Stimulated activated CD4-positive, alpha-beta T cell treated with anti-CD3 and anti-CD28 coated beads, Interleukin-1b, Interleukin-23, amount 100 ng/mL, for 4 hours (primary cell): Measurements from ENCODE around the gene RANBP10.

Experiments used
- DNase-seq, 2 donors: peaks; one replicate each; pipeline ENCODE4 v3.0.0-alpha.2; 2020; ENCODE audit warnings: low read depth in 2 of 2

RANBP10 gene

GRCh38 chr16:67828651-67829050 lies 22.3 kb upstream of the RANBP10 start:
- DNase-seq: no peak

- DNase-seq: no peak
Observed at GRCh38 chr16:67825906-67826305, 19.5 kb upstream of the RANBP10 start.

- no peak for DNase-seq
Observed at GRCh38 chr16:67825119-67825518, 18.8 kb upstream of the RANBP10 start.

GRCh38 chr16:67822511-67822910 lies 16.2 kb upstream of the RANBP10 start:
- DNase-seq: no peak

DNA sequence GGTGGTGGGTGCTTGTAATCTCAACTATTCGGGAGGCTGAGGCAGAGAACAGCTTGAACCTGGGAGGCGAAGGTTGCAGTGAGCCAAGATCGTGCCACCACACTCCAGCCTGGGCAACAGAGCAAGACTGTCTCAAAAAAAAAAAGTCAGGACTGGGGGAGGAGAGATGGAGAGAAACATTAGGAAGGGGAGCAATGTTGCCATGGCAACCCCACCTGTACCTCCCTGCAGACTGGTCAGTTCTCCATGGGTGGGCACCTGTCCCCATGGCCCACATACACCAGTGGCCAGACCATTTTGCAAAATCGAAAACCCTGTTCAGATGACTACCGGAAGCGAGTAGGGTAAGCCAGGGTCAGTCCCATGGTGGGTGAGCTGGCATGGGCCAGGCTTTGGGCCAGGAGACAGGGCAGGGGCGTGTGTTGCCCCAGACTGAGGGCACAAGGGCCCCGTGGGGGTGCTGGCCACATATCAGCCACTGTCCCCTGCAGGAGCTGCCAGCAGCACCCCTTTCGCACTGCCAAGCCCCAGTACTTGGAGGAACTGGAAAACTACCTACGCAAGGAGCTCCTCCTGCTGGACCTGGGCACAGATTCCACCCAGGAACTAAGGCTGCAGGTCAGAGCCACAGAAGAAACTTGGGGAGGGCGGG lies 14.4 kb upstream of the RANBP10 start:
- DNase-seq: no peak

DNA sequence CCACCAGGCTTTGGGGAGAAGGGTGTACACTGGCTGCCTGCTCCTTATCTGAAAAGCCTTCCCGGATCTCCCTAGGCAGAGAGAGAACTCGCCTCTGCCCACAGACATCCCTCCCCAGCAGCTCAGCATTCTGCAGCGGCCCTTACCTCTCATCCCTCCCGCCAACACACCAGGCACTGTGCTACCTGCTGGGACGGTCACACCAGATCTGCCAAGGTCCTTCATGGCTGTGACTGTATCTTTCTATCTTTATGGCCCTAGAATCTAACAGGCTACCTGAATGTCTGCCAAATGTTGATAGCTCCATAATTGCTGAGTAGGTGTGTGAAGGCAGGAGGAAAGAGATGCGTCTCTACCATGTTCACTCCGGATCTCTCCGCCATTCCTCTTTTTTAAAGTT lies 8.2 kb upstream of the RANBP10 start:
- DNase-seq: no peak

DNA sequence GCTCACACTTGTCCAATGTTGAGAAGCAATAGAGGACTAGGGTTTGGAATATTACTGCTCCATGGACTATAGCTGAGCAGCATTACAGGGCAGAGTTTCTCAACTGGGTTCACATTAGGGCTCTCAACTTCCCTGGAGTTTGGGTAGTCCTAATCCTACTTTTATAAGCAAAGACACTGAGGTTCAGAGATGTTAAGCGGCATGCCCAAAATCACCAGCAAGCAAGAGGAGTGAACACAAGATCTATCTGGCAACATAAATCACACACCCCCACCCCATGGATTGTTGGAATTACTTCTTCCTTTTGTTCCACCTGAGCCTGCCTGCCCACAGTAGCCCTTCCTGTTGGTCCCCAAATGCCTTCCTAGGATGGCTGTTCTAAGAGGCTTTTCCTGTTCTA lies 5.5 kb upstream of the RANBP10 start:
- DNase-seq: no peak

- no peak for DNase-seq
Observed at GRCh38 chr16:67807148-67807682, 855 bp upstream of the RANBP10 start.

DNA sequence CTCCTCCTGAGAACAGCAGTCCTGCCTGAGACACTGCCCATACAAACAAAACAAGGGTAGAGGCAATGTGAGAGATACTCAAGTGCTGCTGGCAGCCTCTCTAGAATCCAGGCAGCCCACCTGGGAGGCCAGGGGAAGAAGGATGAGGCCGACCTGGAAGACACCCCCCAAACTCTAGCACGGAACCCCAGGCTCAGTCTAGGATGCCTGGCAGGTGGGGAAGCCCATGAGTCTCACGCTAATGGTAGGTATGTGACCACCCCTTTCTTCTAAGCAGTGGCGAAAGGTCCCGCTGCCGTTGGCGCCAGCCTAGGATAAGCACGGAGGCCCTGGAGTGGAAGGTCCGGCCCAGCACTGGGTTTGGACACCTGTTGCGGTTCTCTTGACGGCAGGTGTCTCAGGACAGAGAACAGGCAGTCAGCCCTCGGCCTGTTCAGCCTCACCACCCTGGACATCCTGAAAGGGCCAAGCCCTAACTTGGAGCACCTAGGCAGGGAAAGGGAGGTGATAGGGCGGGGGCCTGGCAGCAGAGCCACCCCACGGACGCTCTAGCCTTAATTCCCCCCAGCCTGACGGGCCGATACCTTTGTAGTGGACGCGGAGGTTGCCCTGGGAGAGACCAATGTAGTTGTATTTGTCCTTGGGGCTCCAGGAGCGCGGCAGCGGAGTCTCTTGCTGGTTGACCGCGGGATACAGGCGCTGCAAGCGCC lies 487 bp downstream of the RANBP10 start:
- peak in 1 of 2 donors; percentile 6 for DNase-seq

DNA sequence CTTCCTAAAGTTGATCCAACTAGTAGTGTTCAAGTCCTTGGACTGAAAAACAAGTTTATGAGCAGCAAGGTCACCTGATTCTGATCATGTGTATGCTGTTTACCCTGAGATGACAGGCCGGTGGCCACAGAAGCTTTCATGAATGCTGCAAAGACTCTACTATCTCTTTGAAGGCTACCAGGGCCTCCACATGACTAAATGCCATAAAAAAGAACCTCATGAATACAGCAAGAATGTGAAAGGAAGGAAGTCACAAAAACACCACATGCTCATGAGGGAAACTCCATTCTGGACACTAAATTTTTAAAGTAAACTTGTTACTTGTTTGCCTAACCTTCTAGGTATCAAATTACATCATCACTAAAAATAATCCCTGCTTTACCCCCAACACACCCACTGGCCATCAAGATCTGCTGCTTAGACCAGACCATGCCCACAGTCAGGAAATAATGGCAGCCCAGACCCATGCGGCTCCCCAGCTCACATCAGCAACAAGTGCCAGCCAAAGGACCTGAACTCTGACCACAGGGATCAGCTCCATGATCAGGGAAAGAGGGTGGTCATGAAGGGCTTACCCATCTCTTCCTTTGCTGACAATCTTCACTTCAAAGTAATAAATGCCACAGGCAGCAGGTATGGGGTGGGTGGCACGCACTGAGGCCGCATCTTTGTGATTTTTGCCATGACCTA lies 1.4 kb downstream of the RANBP10 start:
- no peak for DNase-seq

- DNase-seq: no peak
Observed at GRCh38 chr16:67803894-67804293, 2.5 kb downstream of the RANBP10 start.

DNA sequence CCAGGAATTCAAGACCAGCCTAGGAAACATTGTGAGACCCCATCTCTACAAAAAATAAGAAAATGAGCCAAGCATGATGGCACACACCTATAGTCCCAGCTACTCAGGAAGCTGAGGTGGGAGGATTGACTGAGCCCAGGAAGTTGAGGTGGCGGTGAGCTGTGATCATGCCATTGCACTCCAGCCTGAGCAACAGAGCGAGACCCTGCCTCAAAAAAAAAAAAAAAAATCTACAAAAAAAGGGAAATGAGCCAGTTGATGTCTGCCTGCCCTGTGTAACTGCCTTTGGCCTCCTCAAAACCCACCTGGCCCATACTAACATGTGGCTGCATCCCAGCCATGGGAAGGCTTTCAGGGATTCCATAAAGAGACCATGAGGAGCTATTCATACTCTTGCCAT lies 4.5 kb downstream of the RANBP10 start:
- peak in 1 of 2 donors; percentile 15 for DNase-seq

GRCh38 chr16:67801241-67801640 lies 5.1 kb downstream of the RANBP10 start:
- DNase-seq: no peak

DNA sequence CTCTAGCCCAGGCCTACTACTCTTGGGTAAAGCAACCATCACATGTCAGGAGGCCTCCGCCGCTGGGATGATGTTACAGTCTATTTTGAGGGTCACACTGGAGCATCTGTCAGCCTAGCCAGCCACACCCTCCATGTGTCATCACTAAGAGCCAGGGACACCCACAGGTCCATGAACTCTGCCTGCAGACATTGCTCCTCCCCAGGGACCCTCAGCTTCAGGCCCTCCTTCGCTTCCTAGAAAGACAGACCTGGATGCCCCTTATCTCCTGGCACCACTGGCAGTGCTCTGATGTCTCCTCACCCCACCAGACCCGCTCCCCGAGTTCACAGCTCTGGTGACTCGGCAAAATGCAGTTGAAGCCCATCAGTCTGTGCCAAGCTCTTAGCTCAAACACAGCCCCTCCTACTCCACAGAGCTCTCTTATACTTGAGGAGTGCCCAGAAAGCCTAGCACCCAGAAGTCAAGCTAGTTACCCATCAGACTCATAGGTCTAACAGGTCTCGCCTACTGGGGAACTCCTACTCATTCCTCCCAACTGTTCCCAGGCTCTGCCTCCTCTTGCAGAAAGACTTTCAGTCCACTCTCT lies 5.9 kb downstream of the RANBP10 start:
- DNase-seq: no peak

DNA sequence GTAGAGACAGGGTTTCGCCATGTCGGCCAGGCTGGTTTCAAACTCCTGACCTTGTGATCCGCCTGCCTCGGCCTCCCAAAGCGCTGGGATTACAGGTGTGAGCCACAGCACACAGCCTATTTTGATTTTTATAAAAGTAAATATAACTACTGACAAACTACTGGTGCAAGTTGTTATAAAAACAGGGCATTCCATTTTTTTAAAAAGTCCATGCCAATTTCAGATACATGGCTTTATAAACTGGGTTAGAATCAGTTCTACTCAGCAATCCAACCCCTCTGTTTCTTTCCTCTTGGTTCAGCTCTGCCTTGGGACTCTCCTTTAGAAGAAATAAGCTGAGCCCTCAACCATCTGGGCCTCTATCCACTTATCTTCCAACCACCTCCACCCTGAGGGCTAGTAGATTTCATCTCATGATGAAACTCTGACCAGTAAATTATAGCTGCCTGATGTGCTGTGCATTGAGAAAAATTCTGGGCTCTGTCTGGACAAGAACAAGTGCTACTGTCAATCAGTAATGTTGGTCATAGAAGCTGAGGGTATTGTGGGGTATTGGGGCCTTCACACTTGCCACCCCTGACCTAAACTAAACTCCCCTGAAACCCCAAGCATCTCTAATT lies 10.2 kb downstream of the RANBP10 start:
- DNase-seq: no peak

- DNase-seq: no peak
Observed at GRCh38 chr16:67790071-67790470, 16.3 kb downstream of the RANBP10 start.

DNA sequence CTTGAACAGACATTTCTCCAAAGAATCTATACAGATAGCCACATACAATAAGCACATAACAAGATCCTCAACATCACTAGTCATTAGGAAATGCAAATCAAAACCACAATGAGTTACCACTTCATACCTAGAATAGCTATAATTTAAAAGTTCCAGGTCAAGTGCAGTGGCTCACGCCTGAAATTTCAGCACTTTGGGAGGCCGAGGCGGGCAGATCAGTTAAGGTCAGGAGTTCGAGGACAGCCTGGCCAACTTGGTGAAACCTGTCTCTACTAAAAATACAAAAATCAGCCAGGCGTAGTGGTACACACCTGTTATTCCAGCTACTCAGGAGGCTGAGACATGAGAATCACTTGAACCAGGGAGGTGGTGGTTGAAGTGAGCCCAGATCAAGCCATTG lies 19.9 kb downstream of the RANBP10 start:
- no peak for DNase-seq

DNA sequence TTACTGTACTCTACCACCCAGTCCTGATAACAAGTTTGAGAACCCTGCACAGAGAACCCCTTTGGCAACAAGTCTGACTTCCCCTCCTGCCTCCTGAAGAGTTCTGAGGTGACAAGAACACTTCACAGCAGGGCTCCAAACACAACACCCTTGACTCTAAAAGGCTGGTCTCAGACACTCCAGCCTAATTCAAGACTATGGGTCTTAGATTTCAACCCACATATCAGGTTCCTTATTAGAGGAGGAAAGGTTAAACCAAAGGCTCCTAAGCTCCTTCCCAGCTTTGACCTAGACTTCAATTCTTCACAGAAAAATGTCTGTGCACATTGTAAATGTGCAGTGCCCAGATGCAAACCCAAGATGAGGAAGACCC lies 23.0 kb downstream of the RANBP10 start:
- no peak for DNase-seq

DNA sequence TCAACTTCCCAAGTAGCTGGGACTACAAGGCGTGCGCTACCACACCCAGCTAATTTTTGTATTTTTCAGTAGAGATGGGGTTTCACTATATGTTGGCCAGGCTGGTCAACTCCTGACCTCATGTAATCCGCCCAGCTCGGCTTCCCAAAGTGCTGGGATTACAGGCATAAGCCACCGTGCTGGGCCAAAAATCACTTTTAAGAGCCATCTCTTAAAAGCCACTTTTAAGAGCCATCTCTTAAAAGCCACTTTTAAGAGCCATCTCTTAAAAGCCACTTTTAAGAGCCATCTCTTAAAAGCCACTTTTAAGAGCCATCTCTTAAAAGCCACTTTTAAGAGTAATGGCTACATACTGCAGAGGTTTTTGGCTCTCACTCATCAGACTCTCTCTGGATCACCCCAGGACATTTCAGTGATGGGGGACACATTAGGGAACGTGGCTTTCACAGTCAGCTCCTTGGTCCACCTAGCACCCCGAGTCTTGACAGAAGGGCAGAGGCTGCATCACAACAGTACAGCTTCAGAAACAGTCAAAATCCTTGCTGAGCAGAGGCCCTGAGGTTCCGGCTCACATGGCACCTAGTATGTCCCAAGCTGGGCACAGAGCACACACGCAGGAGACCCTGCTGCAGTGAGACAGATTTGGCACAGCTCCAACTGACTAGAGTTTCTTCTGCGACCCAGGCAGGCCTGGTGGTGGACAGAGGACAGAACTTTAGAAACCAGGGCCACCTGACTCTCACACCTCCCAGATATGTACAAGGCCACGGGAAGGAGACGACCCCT lies 23.6 kb downstream of the RANBP10 start:
- no peak for DNase-seq

GRCh38 chr16:67781565-67781921 lies 24.8 kb downstream of the RANBP10 start:
- DNase-seq: no peak

- DNase-seq: peak in 1 of 2 donors; percentile 20
Observed at GRCh38 chr16:67780847-67781564, 25.4 kb downstream of the RANBP10 start.
